Epithelial cell of esophagus (primary cell): ENCODE results near the gene APMAP.

ENCODE experiments used
- DNase-seq: peaks from one replicate; pipeline ENCODE4 v3.0.0; 2010; ENCODE audit warnings: low read depth
- H3K4me3 ChIP-seq: 2 replicates; pipeline ENCODE4 v1.5.1; 2011; ENCODE audit warnings: mild to moderate bottlenecking, low read length, control low read depth
- TF ChIP-seq, protein P1 (sequence below): IDR thresholded peaks from 2 replicates; pipeline ENCODE4 v1.5.1; 2011; ENCODE audit warnings: low read depth, mild to moderate bottlenecking, low read length, control low read depth, inconsistent platforms; ENCODE audit not compliant: insufficient read depth; ENCODE audit errors: missing control alignments

The APMAP gene

DNA sequence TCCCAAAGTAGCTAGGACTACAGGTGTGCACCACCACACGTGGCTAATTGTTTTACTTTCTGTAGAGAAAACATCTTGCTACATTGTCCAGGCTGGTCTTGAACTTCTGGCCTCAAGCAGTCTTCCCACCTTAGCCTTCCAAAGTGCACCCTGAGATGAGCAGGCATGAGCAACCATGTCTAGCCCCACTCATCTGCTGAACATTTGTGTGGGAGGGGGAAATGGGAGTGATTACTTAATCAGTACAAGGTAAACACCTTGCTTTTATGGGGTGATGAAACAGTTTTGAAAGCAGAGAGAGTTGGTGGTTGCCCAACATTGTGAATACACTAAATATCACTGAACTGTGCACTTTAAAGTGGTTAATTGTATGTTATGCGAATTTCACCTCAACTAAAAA, 5.3 kb downstream of the APMAP start:
- H3K4me3 ChIP-seq: no peak overlapping the region
- TF ChIP-seq, protein P1, sequence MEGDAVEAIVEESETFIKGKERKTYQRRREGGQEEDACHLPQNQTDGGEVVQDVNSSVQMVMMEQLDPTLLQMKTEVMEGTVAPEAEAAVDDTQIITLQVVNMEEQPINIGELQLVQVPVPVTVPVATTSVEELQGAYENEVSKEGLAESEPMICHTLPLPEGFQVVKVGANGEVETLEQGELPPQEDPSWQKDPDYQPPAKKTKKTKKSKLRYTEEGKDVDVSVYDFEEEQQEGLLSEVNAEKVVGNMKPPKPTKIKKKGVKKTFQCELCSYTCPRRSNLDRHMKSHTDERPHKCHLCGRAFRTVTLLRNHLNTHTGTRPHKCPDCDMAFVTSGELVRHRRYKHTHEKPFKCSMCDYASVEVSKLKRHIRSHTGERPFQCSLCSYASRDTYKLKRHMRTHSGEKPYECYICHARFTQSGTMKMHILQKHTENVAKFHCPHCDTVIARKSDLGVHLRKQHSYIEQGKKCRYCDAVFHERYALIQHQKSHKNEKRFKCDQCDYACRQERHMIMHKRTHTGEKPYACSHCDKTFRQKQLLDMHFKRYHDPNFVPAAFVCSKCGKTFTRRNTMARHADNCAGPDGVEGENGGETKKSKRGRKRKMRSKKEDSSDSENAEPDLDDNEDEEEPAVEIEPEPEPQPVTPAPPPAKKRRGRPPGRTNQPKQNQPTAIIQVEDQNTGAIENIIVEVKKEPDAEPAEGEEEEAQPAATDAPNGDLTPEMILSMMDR: no peak
- DNase-seq: peak; percentile 83

DNA sequence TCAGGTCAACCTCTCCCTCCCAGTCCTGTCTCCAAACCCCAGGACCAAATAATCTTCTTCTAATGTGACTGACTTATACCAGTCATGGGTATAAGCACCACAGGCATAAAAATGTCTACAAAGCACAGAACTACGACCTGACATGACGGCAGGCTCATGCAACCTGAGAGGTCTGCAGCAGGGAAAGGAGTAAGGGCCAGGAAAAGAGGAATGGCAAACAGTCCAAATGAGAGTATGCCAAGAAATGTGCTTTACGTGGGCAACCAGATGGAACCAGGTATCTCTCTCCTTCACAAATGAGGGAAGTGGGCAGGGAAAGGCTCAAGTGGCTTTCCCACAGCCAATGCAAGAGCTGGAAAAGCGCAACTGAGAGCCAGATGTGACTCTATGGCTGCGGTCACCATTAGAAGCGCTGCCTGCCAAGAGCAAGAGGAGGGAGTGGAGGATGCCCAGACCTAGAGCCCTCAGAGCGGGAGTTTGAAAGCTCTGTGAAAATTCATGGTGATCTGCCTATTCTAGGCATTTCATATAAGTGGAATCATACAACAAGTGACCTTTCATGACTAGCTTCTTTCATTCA, 6.0 kb downstream of the APMAP start:
- TF ChIP-seq, protein P1: no peak
- no peak overlapping the region for H3K4me3 ChIP-seq
- no peak for DNase-seq

DNA sequence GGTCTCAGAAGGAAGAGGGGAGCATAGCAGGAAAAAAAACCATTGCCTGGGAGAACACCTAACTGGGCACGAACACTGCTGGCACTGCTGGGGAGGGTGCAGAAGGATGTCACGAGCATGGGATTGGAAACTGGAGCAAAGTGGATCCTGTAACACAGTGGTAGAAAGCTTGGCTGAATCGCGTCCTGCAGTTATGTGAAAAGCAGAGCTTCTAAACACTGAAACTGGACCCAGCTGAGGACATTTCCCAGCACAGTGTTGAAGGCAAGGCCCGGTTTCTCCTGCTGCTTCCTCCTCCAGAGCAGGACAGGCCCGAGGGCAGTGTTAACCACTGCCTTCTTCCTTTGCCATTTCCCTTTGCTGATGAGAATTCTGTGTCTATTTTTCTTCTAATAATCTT, 6.7 kb downstream of the APMAP start:
- TF ChIP-seq, protein P1: no peak
- no peak for DNase-seq
- no peak overlapping the region for H3K4me3 ChIP-seq

DNA sequence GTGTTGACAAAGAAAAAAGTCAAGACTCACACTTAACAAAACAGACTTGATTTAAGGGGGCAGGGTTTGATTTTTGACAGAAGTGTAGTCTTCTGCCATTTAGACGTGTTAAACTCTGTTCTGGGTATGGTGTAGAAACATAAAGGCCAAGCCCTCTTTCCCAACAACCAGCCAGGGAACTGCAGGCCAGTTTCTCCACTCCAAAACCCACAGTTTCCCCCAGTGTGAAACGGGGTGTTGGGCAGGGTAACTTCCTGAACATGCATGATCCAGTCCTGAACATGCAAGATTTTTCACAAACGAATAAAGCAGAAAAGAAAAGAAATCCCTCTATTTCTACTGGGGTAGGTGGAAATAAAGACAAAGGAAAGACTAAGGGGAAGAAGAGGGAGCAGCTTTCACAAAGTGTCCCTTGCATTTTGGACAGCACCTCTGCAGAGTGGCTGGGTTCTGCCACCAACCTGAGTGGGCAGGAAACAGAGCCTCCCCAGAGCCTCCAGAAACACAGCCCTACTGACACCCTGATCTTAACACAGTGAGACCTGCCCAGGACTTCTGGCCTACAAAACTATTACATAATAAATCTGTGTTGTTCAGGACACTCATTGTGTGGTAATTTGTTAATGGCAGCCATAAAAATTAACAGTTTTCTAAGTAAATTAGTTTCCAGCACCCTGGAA, 7.5 kb downstream of the APMAP start:
- H3K4me3 ChIP-seq: no peak overlapping the region
- TF ChIP-seq, protein P1: no peak
- DNase-seq: no peak

DNA sequence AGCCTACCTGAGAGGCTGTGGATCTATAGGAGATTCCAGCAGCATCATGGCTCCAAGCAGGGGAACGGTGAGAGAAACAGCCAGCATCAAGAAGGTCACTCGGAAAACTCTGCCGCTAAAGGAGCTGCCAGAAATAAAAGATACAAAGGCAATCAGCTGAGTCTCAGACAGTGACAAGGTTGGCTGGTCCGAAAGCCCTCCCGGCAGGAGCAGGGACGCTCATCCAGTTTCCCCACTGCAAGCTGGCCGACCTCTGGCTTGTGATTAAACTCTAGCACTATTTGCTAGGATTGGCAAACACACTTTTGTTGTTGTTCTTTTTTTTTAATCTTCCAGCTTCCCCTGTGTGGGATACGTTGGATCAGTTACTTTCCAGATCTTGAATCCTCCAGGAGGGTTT, 8.7 kb downstream of the APMAP start:
- DNase-seq: no peak

DNA sequence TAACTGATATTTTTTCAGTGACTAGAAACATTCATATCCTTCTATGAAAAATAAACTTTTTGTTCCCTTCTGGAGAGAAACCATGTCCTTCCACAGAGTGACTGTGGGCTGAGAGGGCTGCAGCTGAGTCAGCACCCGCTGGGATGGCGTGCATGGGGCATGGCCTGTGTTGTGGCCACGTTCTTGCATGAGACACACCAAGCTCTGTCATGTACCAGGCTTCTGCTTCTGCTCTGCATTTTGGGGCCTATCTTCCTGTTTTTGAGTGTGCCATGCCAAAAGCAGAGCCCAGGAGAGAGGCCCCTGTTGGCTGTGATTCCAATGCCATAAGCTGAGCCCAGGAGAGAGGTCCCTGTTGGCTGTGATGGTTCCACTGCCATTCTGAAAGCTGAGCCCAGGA, 10.8 kb downstream of the APMAP start:
- no peak for DNase-seq
- H3K4me3 ChIP-seq: no peak overlapping the region
- TF ChIP-seq, protein P1: no peak

More for the DNA sequence above, 8.7 kb downstream of the APMAP start:
- TF ChIP-seq, protein P1: no peak
- H3K4me3 ChIP-seq: no peak overlapping the region

DNA sequence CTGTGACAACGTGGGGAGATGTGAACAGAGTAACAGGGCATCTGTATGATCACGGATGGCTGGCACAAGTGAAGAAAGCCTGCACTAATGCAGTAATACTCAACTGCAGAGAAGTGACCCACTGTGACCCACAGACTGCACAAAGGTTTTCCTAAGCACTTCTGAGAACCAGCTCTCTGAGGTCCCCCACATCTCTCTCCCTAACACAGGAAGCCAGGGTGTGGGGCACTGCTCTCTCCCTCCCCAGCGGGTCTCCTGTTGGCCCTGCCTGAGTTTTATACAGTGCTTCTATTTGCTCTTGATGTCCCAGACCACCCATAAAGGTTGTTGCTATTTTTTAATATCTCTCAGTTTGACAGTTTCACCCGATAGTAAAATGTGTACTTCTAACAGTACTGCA, 11.3 kb downstream of the APMAP start:
- no peak overlapping the region for H3K4me3 ChIP-seq
- DNase-seq: no peak
- TF ChIP-seq, protein P1: no peak
